HCT116 (cell line): ENCODE results near the gene SAMD1. TPM values are rescaled to one million over a fixed set of nuclear protein-coding genes. Genes with fewer than 3 reads are reported as not detected.

Experiments used
- ATAC-seq: fragments of 200-7000 bp; cut with Tn5 transposase; 2 replicates; pipeline ENCODE4 v1.9.1; 2020; ENCODE audit warnings: mild to moderate bottlenecking, moderate library complexity
- BruUV-seq: library from RNA; stranded (reverse); fragments of 400-500 nt; replicated peaks from 2 replicates; lab custom pipeline; 2021; lab: Mats Ljungman, UMichigan
- CTCF ChIA-PET: fragments of 300-600 bp; sonication (Branson Sonifier 250); formaldehyde crosslinking; loops from one replicate; lab custom pipeline; 2021; ENCODE audit warnings: antibody characterized with exemption; lab: Charles Lee
- POLR2A ChIA-PET: fragments of 300-600, 350-600 bp; sonication (Branson Sonifier 250); formaldehyde crosslinking; loops from one replicate; lab custom pipeline; 2021; ENCODE audit warnings: antibody characterized with exemption; lab: Charles Lee
- RAD21 ChIA-PET, 2 experiments: fragments of 300-600 bp; sonication (Branson Sonifier 250); formaldehyde crosslinking; loops; one replicate each; lab custom pipeline; 2023; ENCODE audit warnings: low total read pairs in 2 of 2; ENCODE audit not compliant: uncharacterized antibody in 2 of 2, unreplicated experiment in 2 of 2, low non-redundant PET in 1 of 2; lab: Charles Lee
- DNase-seq: peaks from one replicate; pipeline ENCODE4 v3.0.0-alpha.2; 2010; ENCODE audit warnings: low read depth, low spot score
- H2AFZ ChIP-seq: fragments of 200-600 bp; shearing (Covaris generic), sonication (generic); 2 replicates; pipeline ENCODE4 v1.6.1; 2017; ENCODE audit warnings: low read depth, mixed run types, mixed read lengths, antibody characterized with exemption, low read length; ENCODE audit not compliant: poor library complexity, severe bottlenecking
- H3K27ac ChIP-seq: 2 replicates; pipeline ENCODE4 v1.5.1; 2012; ENCODE audit warnings: low read depth, low read length
- H3K27me3 ChIP-seq: fragments of 200-600 bp; sonication (generic); 2 replicates; pipeline ENCODE4 v1.6.1; 2016; ENCODE audit warnings: mixed run types, low read length, mixed read lengths; ENCODE audit not compliant: insufficient read depth
- H3K36me3 ChIP-seq, 2 experiments: fragments of 200-500 bp in 1 of 2; fragments of 200-600 bp in 1 of 2; sonication (Bioruptor generic) in 1 of 2; sonication (generic) in 1 of 2; 2 replicates each; pipeline versions ENCODE4 v1.5.1 to v1.6.1; 2014 to 2016; ENCODE audit warnings: low read length in 2 of 2, inconsistent platforms in 1 of 2, mixed read lengths in 1 of 2, mixed run types in 1 of 2; ENCODE audit not compliant: insufficient read depth in 2 of 2, control insufficient read depth in 1 of 2
- H3K4me1 ChIP-seq, 2 experiments: fragments of 200-600 bp in 1 of 2; sonication (generic) in 1 of 2; 2 replicates each; pipeline versions ENCODE4 v1.5.1 to v1.6.1; 2012 to 2017; ENCODE audit warnings: low read length in 2 of 2, inconsistent platforms in 1 of 2, mild to moderate bottlenecking in 1 of 2, mixed read lengths in 1 of 2, mixed run types in 1 of 2, moderate library complexity in 1 of 2; ENCODE audit not compliant: insufficient read depth in 2 of 2, control insufficient read depth in 1 of 2
- H3K4me2 ChIP-seq: fragments of 200-600 bp; sonication (generic); 2 replicates; pipeline ENCODE4 v1.6.1; 2017; ENCODE audit warnings: mixed run types, low read length, mixed read lengths
- H3K4me3 ChIP-seq, 2 experiments: fragments of 200-600 bp in 1 of 2; sonication (generic) in 1 of 2; replicated peaks in 1 of 2; 2 replicates each; pipeline ENCODE4 v1.5.1; 2011 to 2016; ENCODE audit warnings: low read length in 2 of 2, control low read depth in 1 of 2, low read depth in 1 of 2, mild to moderate bottlenecking in 1 of 2, mixed read lengths in 1 of 2, mixed run types in 1 of 2
- H3K79me2 ChIP-seq: fragments of 200-600 bp; sonication (generic); 2 replicates; pipeline ENCODE4 v1.6.1; 2017; ENCODE audit warnings: mild to moderate bottlenecking, mixed run types, low read length, moderate library complexity, mixed read lengths; ENCODE audit not compliant: insufficient read depth
- H3K9ac ChIP-seq: fragments of 200-600 bp; sonication (generic); 2 replicates; pipeline ENCODE4 v1.6.1; 2016; ENCODE audit warnings: low read length, mixed read lengths
- H3K9me2 ChIP-seq: fragments of 200-600 bp; sonication (generic), shearing (Covaris generic); 2 replicates; pipeline ENCODE4 v1.6.1; 2017; ENCODE audit warnings: mixed run types, mild to moderate bottlenecking, moderate library complexity; ENCODE audit not compliant: insufficient read depth
- H3K9me3 ChIP-seq, 2 experiments: fragments of 200-500 bp in 1 of 2; fragments of 200-600 bp in 1 of 2; sonication (Bioruptor generic) in 1 of 2; sonication (generic) in 1 of 2; 2 replicates each; pipeline ENCODE4 v1.6.1; 2014 to 2017; ENCODE audit warnings: low read length in 2 of 2, mixed read lengths in 2 of 2, inconsistent platforms in 1 of 2, low read depth in 1 of 2, mild to moderate bottlenecking in 1 of 2, mixed run types in 1 of 2, moderate library complexity in 1 of 2; ENCODE audit not compliant: control insufficient read depth in 1 of 2, insufficient read depth in 1 of 2
- H4K20me1 ChIP-seq: fragments of 200-600 bp; sonication (generic), shearing (Covaris generic); 2 replicates; pipeline ENCODE4 v1.6.1; 2017; ENCODE audit warnings: mixed run types, mild to moderate bottlenecking, moderate library complexity; ENCODE audit not compliant: insufficient read depth
- CBX3 ChIP-seq: IDR thresholded peaks from 2 replicates; pipeline ENCODE4 v1.6.1; 2012; ENCODE audit warnings: low read depth
- CTCF ChIP-seq, 3 experiments: fragments of 200-600 bp in 1 of 3; sonication (generic) in 1 of 3; IDR thresholded peaks in 2 of 3; conservative IDR thresholded peaks in 1 of 3; 2 replicates each; pipeline ENCODE4 v1.5.1; 2012 to 2017; ENCODE audit warnings: low read depth in 2 of 3, low read length in 2 of 3, antibody characterized with exemption in 1 of 3, borderline replicate concordance in 1 of 3, control low read depth in 1 of 3, mild to moderate bottlenecking in 1 of 3, mixed read lengths in 1 of 3, mixed run types in 1 of 3, moderate library complexity in 1 of 3; ENCODE audit not compliant: insufficient read depth in 1 of 3
- EZH2phosphoT487 ChIP-seq: fragments of 200-600 bp; IDR thresholded peaks from 2 replicates; pipeline ENCODE4 v1.6.1; 2018; ENCODE audit warnings: antibody characterized with exemption, borderline replicate concordance
- FOSL1 ChIP-seq: IDR thresholded peaks from 2 replicates; pipeline ENCODE4 v1.6.1; 2012; ENCODE audit warnings: low read depth
- MAX ChIP-seq: IDR thresholded peaks from 2 replicates; pipeline ENCODE4 v1.6.1; 2012
- POLR2A ChIP-seq: IDR thresholded peaks from 2 replicates; pipeline ENCODE4 v1.7.0; 2011; ENCODE audit warnings: borderline replicate concordance; ENCODE audit not compliant: insufficient read depth, insufficient read length; ENCODE audit errors: extremely low read depth
- RAD21 ChIP-seq: IDR thresholded peaks from 2 replicates; pipeline ENCODE4 v1.6.1; 2012; ENCODE audit warnings: low read depth, mild to moderate bottlenecking
- SIN3A ChIP-seq: IDR thresholded peaks from 2 replicates; pipeline ENCODE4 v1.6.1; 2012; ENCODE audit warnings: low read depth
- TCF7L2 ChIP-seq: IDR thresholded peaks from 2 replicates; pipeline ENCODE4 v1.7.0; 2011; ENCODE audit warnings: borderline replicate concordance, inconsistent platforms; ENCODE audit not compliant: insufficient read depth, insufficient read length; ENCODE audit errors: extremely low read depth
- YY1 ChIP-seq: IDR thresholded peaks from 2 replicates; pipeline ENCODE4 v1.6.1; 2011; ENCODE audit warnings: low read length, low read depth, moderate library complexity, mild to moderate bottlenecking; ENCODE audit not compliant: insufficient replicate concordance; ENCODE audit errors: extremely low read depth
- intact Hi-C: fragments of 100-400 bp; cut with micrococcal nuclease; formaldehyde crosslinking; loops from 2 replicates; pipeline ENCODE4 v1.10.0; 2022
- total RNA-seq: library from RNA; stranded (reverse); gene quantifications from one replicate; pipeline ENCODE4 v1.2.1, GENCODE V29; 2021; ENCODE audit not compliant: unreplicated experiment
- TF ChIP-seq, protein P1 (sequence below): IDR thresholded peaks from 2 replicates; pipeline ENCODE4 v1.6.1; 2012
- TF ChIP-seq, protein P2 (sequence below): IDR thresholded peaks from 2 replicates; pipeline ENCODE4 v1.6.1; 2012; ENCODE audit warnings: low read depth
- TF ChIP-seq, protein P3 (sequence below): IDR thresholded peaks from 2 replicates; pipeline ENCODE4 v1.6.1; 2011; ENCODE audit warnings: mild to moderate bottlenecking, low read length, moderate library complexity; ENCODE audit not compliant: insufficient replicate concordance; ENCODE audit errors: extremely low read depth

SAMD1 gene
- total RNA-seq, 1 experiment from 2014 or later, result 62.9 TPM

GRCh38 chr19:14110650-14111049 is 20.1 kb upstream of the SAMD1 start:
- no TSS peak for BruUV-seq
- intact Hi-C loops, result loop anchor here (5.0 kb wide), 1 partner anchor 38 kb away; the partner anchor contains the start of gene MISP3
- peaks cover 17% of the 10 kb centered on the region for H3K79me2 ChIP-seq
- no peaks in the 10 kb centered on the region for H3K27me3 ChIP-seq
- TF ChIP-seq, protein P1, sequence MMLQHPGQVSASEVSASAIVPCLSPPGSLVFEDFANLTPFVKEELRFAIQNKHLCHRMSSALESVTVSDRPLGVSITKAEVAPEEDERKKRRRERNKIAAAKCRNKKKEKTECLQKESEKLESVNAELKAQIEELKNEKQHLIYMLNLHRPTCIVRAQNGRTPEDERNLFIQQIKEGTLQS, result no peak
- TF ChIP-seq MAX (no peak), TCF7L2 (no peak), FOSL1 (no peak), CBX3 (no peak), SIN3A (no peak), POLR2A (no peak), EZH2phosphoT487 (no peak), RAD21 (no peak), CTCF (IDR thresholded peaks at IDR 0.05 in 2 of 3, conservative IDR thresholded peaks at IDR 0.05 in 1 of 3; ENCODE audit: borderline replicate concordance in 1 of 3, insufficient read depth in 1 of 3, low read depth in 2 of 3, low read length in 2 of 3) (no peak), YY1 (no peak)
- TF ChIP-seq, protein P2, sequence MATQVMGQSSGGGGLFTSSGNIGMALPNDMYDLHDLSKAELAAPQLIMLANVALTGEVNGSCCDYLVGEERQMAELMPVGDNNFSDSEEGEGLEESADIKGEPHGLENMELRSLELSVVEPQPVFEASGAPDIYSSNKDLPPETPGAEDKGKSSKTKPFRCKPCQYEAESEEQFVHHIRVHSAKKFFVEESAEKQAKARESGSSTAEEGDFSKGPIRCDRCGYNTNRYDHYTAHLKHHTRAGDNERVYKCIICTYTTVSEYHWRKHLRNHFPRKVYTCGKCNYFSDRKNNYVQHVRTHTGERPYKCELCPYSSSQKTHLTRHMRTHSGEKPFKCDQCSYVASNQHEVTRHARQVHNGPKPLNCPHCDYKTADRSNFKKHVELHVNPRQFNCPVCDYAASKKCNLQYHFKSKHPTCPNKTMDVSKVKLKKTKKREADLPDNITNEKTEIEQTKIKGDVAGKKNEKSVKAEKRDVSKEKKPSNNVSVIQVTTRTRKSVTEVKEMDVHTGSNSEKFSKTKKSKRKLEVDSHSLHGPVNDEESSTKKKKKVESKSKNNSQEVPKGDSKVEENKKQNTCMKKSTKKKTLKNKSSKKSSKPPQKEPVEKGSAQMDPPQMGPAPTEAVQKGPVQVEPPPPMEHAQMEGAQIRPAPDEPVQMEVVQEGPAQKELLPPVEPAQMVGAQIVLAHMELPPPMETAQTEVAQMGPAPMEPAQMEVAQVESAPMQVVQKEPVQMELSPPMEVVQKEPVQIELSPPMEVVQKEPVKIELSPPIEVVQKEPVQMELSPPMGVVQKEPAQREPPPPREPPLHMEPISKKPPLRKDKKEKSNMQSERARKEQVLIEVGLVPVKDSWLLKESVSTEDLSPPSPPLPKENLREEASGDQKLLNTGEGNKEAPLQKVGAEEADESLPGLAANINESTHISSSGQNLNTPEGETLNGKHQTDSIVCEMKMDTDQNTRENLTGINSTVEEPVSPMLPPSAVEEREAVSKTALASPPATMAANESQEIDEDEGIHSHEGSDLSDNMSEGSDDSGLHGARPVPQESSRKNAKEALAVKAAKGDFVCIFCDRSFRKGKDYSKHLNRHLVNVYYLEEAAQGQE, result no peak
- TF ChIP-seq, protein P3, sequence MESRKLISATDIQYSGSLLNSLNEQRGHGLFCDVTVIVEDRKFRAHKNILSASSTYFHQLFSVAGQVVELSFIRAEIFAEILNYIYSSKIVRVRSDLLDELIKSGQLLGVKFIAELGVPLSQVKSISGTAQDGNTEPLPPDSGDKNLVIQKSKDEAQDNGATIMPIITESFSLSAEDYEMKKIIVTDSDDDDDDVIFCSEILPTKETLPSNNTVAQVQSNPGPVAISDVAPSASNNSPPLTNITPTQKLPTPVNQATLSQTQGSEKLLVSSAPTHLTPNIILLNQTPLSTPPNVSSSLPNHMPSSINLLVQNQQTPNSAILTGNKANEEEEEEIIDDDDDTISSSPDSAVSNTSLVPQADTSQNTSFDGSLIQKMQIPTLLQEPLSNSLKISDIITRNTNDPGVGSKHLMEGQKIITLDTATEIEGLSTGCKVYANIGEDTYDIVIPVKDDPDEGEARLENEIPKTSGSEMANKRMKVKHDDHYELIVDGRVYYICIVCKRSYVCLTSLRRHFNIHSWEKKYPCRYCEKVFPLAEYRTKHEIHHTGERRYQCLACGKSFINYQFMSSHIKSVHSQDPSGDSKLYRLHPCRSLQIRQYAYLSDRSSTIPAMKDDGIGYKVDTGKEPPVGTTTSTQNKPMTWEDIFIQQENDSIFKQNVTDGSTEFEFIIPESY, result no peak
- no peak overlapping the region for H3K4me3 ChIP-seq
- ATAC-seq, result no peak
- no peak overlapping the region for H3K4me2 ChIP-seq
- H3K27ac ChIP-seq, result no peak overlapping the region
- no peaks in the 10 kb centered on the region for H3K9me3 ChIP-seq
- RAD21 ChIA-PET, result no interaction called here
- peaks cover 0 to 2% of the 10 kb centered on the region in 2 experiments; a peak in 1 of 4 replicates for H3K36me3 ChIP-seq
- H3K9ac ChIP-seq, result no peak overlapping the region
- no peak overlapping the region for H2AFZ ChIP-seq
- DNase-seq, result no peak
- no peaks in the 10 kb centered on the region for H4K20me1 ChIP-seq
- CTCF ChIA-PET, result no interaction called here
- peaks cover 22 to 27% of the 10 kb centered on the region in 2 experiments for H3K4me1 ChIP-seq
- POLR2A ChIA-PET, result no interaction called here
- no peaks in the 10 kb centered on the region for H3K9me2 ChIP-seq
